ENCODE results near the gene SLC16A14. TPM values are rescaled to one million over a fixed set of nuclear protein-coding genes. Genes with fewer than 3 reads are reported as not detected.
"Not testable (repeated sequence)": the region's sequence is repeated elsewhere in the genome, so short reads cannot be mapped to it uniquely, and the experiment has no call there.

The SLC16A14 gene
- under 0.01 and 0.09 TPM in 2 replicates for total RNA-seq

- DNase-seq: peak; percentile 66
Measured at GRCh38 chr2:230068651-230069055, at the start of gene SLC16A14. SLC16A14 (minus strand) TSS chr2:230068924; CDS start chr2:230059352, 9,572 bp downstream.

GRCh38 chr2:230106771-230107170, 38.0 kb upstream of the SLC16A14 start:
- DNase-seq: no peak

- not testable (repeated sequence) for DNase-seq
Measured at GRCh38 chr2:230101967-230102366, 33.2 kb upstream of the SLC16A14 start.

GRCh38 chr2:230097841-230098240, 29.1 kb upstream of the SLC16A14 start:
- no peak for DNase-seq

- no peak for DNase-seq
Measured at GRCh38 chr2:230097424-230097823, 28.7 kb upstream of the SLC16A14 start.

GRCh38 chr2:230090967-230091366, 22.2 kb upstream of the SLC16A14 start:
- no peak for DNase-seq

- no peak for DNase-seq
Measured at GRCh38 chr2:230085201-230085600, 16.5 kb upstream of the SLC16A14 start.

- DNase-seq: peak; percentile 59
Measured at GRCh38 chr2:230077851-230078547, 9.3 kb upstream of the SLC16A14 start.

- no peak for DNase-seq
Measured at GRCh38 chr2:230076819-230077218, 8.1 kb upstream of the SLC16A14 start.

GRCh38 chr2:230075988-230076631, 7.4 kb upstream of the SLC16A14 start:
- DNase-seq: no peak

- DNase-seq: no peak
Measured at GRCh38 chr2:230071421-230071820, 2.7 kb upstream of the SLC16A14 start.

GRCh38 chr2:230069402-230069801, 678 bp upstream of the SLC16A14 start:
- DNase-seq: no peak

GRCh38 chr2:230068016-230068650, 591 bp downstream of the SLC16A14 start:
- DNase-seq: peak; percentile 60

- DNase-seq: no peak
Measured at GRCh38 chr2:230060672-230061293, 7.9 kb downstream of the SLC16A14 start.

GRCh38 chr2:230053753-230054478, 14.8 kb downstream of the SLC16A14 start:
- peak; percentile 24 for DNase-seq

- no peak for DNase-seq
Measured at GRCh38 chr2:230052299-230052698, 16.4 kb downstream of the SLC16A14 start.

GRCh38 chr2:230050136-230050535, 18.6 kb downstream of the SLC16A14 start:
- DNase-seq: no peak

- DNase-seq: no peak
Measured at GRCh38 chr2:230048010-230048671, 20.6 kb downstream of the SLC16A14 start.

- DNase-seq: no peak
Measured at GRCh38 chr2:230046491-230046890, 22.2 kb downstream of the SLC16A14 start.

- DNase-seq: no peak
Measured at GRCh38 chr2:230043461-230043860, 25.3 kb downstream of the SLC16A14 start.

GRCh38 chr2:230043025-230043424, 25.7 kb downstream of the SLC16A14 start:
- no peak for DNase-seq

GRCh38 chr2:230042195-230042594, 26.5 kb downstream of the SLC16A14 start:
- no peak for DNase-seq

Data from dermis blood vessel endothelial cell (primary cell).